HL-60/S4 (cell line): ENCODE measurements around the gene IER3IP1.
"Not testable (repeated sequence)": the region's sequence is repeated elsewhere in the genome, so short reads cannot be mapped to it uniquely, and the experiment has no call there.

Experiments
- in situ Hi-C: fragments of 300-500 bp; cut with MboI; formaldehyde crosslinking; loops from 2 replicates; pipeline ENCODE4 v1.14.3; 2022; ENCODE audit warnings: low sequenced_read_pairs

Gene IER3IP1

DNA sequence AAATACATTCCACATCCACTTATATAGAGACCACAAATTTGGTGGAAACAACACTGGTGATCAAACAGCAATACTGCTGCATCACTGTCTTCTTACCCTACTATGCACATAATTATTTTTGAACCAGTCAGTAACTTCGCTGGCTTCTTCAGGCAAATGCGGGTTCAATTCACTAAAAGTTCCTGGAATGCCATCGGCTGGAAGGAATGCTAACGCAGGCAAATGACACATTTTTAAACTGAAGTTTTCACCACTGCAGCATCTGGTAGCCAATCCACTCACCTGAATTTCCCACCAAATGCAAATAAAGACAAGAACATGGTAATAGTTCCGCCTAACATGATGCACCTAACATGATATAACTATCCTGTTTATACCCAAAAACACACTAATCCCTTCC, 15.9 kb downstream of the IER3IP1 start:
- in situ Hi-C loops = no loop called here

DNA sequence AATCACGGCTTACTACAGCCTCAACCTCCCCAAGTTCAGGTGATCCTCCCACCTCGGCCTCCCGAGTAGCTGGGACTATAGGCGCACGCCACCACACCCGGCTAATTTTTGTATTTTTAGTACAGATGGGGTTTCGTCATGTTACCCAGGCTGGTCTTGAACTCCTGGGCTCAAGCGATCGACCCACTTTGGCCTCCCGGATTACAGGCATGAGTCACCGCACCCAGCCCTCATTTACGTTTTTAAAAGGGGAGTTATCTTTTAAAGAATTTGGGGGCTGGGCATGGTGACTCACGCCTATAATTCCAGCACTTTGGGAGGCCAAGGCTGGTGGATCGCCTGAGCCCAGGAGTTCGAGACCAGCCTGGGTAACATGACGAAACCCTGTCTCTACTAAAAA, 17.8 kb downstream of the IER3IP1 start:
- in situ Hi-C loops = not testable (repeated sequence)

DNA sequence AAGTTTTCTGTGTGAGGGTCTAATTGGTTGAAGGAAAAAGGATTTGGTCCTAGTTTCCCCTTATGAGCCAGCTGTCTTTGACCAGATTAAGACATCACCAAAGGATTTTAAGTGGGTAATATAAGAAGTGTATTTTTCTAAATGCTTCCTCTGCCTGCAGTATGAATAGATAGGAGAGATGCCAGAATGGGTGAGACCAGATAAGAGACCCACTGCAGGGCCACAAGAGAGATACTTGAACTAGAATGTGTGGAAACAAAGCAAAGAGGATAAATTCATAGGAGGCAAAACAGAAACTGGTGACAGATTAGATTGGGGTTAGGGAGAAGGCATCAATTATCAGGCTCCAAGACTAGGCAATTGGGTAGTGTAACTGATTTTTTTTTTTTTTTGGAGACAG, 24.7 kb downstream of the IER3IP1 start:
- in situ Hi-C loops = no loop called here

DNA sequence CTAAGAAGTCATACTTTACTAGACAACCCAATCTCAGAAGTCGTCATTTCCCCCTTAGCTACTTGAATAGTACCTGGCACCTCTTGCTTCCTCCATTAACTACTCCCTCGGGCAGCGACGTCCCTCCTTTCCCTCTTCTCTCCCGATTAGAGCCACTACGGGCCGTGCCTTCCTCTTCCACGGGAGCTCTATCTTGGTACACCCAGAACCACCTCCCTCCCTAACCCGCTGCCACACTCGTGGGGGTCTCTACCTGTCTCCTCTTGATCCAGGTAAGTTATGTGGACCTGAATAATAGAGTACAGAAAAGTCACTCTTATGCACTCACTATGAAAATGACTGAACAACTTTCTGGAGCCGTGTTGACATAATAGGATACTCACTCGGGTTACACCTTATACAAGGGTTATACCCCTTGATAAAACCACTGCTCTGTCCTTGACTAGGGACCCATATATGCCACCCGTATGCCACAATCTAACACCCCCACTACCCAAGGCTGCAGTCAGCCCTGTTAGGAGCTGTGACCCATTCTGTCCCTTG, 25.3 kb downstream of the IER3IP1 start:
- in situ Hi-C loops = no loop called here

DNA sequence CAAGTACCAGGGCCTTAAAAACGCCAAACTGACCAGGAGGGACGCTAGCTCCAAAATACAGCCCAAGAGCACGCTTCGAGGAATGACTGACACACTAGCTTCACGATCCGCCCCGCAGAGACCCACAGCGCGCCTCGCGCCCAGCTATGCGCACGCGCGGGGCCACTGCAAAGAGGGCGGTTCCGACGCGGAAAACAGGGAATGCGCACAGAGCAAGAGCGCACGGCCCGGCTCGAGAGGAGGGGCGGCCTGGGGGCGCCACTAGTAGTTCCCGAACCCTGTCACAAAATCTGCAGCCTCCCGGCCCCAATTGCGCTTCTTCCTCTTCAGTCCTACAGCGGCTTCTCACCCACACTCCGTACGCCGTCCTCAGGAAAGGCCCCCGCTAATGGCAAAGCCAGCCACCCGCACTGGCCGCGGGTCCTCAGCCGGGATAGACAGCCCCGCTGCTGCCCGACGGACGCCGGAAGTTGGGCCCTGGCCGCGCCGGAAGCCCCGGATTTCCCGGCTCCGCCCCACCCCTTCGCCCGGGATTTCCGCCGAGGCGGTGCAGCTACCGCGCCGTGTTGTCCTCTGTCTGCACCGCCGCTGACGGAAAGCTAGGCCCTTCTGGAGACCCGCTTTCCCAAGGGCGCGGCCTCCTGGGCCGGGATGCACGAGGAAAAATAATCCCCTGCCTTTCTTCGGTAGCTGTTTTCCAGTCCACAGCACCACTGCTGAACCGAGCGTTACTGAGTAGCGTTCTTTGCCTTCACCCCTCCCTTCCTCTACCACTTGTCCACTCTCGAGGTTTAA, 25.9 kb downstream of the IER3IP1 start, which contains the start of gene HDHD2:
HDHD2 (minus strand) TSS at position 472 of the 795 bp plus-strand sequence. CDS start 14,061 bp downstream, outside the sequence.
- in situ Hi-C loops = no loop called here

DNA sequence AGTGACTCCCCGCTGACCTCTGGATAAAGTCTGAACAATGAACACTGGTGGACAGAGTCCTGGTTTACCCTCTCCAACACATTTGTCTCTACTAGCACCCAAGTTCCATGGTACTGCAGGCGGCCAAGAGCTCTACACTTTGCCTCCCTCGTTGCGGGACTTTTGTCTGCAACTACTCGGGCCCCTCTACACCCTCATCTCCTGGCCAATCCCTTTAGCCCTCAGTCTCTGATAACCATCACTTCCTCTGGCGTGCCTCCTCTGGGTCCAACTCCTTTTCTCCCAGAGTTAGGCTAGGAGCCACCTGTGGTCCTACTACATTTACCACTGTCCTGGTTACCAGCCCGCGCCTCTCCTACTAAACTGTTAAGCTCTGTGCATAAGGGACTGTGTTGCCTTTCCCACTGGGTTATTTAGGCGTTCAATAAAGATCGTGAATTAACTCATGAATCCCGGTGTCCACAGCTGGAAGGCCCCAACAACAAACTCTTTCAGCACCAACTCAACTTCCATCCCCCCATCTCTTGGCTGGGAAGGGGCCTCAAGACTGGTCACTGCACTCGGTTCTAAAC, 26.6 kb downstream of the IER3IP1 start:
- in situ Hi-C loops = no loop called here

DNA sequence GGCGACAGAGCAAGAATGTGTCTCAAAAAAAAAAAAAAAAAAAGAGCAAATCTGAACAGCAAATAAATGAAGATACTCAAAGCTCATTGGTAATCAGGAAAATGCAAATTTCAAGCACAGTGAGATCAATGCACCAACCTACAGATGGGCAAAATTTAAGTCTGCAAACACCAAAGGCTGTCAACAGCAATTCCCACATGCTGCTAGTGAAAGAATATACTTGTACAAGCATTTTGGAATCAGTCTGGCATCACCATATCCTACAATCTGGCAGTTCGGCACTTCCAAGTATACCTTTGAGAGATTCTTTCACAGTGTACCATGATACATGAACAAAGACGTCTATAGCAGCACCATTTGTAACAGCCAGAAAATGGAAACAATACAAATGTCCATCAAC, 30.0 kb downstream of the IER3IP1 start:
- in situ Hi-C loops = no loop called here

DNA sequence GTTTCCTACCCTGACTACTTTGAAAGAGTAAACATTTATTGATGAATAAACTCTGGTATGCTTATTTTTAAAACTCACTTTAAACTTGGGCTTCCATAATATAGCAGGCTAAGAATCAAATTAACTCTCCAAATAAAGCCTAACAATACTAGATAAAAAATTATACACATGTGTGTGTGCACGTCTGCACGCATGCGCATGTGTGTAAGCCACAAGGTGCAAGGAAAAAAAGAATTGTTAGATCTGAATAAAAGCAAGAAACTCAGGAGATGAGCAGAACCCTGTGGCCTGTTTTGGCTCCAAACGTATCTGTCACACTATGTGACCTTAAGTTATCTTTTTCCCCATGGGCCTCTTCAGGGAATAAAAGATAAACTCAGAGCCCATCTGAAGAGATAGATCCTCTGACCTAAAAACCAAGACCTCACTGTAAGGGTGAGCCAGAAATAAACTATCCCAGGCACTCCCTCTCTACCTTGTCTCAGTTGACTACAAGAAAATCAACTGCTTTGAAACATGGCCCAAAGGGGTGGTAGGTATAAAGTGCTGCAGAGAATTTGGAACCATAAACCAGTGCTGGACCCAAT, 32.2 kb downstream of the IER3IP1 start:
- in situ Hi-C loops = no loop called here

DNA sequence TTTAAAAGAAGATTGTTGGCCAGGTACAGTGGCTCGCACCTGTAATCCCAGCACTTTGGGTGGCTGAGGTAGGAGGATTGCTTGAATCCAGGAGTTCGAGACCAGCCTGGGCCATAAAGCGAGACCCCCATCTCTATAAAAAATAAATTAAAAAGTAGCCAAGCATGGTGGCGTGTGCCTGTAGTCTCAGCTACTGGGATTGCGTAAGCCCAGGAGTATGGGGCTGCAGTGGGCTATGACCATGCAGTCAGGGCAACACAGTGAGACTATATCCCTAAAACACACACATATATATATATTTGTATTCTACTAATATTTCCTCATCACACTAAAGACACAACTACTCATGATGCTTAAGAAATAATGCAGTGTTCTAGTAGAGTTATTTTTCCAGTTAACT, 33.0 kb downstream of the IER3IP1 start:
- in situ Hi-C loops = no loop called here

DNA sequence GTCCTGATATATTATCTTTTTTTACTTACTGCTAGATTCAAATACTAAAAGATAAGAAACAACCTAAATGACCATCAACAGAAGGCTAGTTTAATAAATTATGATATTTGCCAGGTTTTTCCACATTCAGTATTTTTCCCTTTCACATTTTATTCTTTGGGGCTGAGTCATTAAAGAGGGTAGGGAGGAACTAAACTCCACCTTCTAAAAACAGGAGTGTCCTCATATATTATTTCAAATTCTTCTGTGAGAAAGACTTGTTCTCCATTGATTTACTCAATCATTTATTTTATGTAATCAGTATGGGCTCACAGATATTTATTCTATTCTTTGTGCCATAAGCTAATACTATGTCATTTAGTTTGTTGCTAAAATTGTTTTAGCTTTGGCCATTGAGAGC, 34.9 kb downstream of the IER3IP1 start:
- in situ Hi-C loops = no loop called here

DNA sequence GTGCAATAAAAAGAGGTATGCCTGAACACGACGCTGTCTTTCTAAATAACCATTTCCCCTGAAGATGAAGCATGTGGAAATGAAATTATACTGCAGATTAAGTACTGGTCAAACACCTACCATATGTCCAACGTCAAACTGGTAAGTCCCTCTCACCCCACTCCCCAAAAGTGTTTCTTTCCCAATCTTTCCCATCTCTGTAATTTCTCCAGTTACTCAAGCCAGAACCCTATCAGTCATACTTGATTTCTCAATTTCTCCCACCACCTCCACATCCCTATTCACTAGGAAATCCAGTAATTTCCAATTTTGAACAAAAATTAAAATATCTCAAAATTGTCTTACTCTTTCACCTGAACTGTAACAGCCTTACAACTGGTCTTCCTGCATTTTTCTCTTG, 55.0 kb downstream of the IER3IP1 start:
- in situ Hi-C loops = no loop called here

DNA sequence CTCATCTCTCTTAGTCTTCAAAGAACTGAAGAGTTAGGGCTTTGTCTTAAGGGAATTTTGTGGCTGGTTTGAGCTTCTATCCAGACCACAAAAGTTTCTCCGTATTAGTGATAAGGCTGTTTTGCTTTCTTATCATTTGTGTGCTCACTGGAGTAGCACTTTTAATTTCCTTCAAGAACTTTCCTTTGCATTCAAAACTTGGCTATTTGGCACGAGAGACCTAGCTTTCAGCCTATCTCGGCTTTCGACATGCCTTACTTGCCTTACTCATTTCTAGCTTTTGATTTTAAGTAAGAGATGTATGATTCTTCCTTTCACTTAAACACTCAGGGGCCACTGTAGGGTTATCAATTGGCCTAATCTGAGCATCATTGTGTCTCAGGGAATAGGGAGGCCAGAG, 55.7 kb downstream of the IER3IP1 start:
- in situ Hi-C loops = no loop called here

DNA sequence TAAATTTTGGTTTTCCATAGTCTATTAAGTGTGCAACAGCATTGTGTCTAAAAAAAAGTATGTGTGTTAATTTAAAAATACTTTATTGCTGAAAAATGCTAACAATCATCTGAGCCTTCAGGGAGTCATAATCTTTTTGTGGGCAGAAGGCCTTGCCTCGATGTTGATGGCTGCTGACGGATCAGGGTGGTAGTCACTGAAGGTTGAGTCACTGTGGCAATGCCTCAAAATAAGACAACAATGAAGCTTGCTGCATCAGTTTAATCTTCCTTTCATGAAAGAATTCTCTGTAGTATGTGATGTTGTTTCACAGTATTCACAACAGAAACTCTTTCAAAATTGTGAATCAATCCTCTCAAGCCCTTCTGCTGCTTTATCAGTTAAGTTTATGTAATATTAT, 57.2 kb downstream of the IER3IP1 start:
- in situ Hi-C loops = no loop called here

DNA sequence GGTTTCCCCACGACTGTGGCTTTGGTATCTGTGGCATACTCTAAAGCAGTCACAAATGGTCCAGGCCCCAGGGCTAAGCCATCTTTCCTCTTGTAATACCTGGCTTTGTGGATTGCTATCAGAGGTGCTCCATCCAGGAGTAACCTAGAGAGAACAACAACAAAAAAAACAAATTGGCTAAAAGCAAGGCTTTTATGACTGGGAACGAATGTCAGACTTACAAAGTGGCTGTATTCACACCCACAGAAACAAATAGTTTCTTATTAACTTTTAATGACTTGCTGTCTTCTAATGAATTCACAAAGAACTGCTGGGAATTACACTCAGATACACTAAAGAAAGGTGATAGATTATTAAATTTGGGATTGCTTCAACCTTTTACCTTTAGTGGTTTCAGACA, 61.0 kb downstream of the IER3IP1 start:
- in situ Hi-C loops = no loop called here

DNA sequence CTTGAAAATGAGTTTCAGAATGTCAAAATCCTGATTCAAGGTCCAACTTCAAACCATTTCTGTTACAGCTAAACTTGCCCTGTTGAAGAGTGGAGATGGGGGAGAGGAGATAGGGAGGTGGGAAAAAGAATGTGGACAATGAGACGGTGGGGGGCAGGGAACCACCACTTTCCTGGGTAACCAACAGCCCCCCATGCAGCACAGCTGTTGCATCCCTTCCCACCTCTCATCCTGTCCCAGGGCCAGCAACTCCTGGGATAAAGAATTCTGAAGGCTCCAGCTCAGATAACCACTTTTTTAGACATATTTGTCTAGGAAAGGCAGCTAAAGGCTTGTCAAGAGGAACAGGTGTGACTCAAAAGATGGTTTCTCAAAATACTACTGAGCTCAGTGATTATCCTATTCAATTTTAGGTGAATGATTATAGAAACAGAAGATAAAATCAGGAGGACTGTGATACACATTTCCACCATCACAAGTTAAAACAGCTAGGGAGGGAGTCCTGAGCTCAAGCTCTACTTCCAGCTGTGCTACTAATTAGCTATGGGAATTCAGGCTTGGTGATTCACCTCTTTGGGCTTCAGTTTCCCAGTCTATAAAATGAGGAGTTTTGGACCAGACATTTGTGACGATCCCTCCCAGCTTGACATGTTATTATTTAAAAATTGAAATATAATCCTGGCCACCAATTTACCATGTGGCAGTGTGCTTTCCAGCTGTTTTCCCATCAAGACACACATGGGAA, 62.2 kb downstream of the IER3IP1 start:
- in situ Hi-C loops = no loop called here

DNA sequence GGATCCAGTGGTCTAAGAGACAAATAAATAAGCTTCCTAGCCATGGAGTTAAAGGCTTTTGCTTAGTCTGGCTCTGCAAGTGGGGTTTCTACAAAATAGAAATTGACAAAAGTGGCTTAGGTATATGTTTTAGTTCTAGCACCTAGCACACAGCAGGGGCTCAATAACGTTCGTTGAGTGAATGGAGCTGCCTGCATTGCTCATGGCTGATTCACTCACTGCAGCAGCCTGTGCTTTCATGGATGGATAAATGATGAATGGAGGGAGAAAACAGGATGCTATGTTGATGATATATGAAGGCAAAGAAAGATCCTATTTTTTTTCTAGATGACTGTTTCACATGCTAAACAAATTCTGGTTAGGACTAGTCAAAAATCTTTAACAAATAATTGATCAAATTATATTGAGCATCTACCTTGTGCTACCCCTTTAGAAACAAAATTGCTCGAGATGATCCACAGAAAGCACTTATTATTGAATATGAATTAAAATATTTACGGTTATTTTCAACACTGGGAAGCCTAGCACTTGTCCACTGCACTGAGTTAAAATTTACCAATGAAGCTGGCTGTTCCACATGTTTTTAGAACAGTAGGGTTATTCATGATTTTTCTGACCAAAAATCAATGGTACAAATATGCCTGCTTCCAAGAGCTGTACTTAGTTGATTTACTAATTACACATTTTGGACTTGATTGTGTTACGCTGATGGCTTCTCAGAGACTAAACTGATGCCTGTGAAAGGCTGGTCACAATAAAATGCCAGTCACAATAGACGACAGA, 65.5 kb downstream of the IER3IP1 start:
- in situ Hi-C loops = no loop called here

DNA sequence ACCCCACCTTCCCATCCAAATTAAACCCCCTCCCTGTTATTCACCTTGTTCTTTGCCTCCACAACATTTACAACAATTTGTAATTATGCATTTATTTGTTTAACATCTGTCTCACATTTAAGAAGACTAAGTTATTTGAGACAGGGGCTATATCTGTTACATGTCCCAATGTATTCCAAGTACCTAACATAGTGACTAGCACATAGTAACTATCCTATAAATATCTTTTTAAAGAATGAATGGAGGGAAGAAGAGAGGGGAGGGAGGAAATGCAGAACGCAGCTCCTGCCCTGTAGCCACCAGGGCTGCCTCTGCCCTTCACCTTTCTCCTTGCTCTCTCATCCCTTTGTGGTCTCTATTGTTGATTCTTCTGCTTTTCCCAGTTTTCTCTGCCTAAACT, 66.4 kb downstream of the IER3IP1 start:
- in situ Hi-C loops = no loop called here

DNA sequence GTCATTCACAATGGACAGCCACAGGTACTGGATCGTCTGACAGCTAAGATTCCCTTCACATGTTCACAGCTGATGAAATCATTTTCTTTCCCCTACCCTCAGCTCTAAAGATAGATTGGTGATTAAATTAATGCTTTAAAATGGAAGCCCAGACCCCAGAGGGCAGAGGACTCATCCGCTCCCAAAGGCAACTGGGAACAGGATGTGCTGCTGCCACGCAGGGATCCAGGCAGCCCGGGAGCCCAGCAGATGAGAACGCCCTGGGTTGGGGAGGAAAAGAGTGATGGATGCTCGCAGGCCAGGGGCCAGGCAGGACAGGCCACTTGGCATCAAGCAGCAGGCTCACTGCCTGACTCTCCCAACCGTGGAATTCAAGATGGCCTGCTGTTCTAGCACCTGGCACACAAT, 67.2 kb downstream of the IER3IP1 start:
- in situ Hi-C loops = no loop called here

DNA sequence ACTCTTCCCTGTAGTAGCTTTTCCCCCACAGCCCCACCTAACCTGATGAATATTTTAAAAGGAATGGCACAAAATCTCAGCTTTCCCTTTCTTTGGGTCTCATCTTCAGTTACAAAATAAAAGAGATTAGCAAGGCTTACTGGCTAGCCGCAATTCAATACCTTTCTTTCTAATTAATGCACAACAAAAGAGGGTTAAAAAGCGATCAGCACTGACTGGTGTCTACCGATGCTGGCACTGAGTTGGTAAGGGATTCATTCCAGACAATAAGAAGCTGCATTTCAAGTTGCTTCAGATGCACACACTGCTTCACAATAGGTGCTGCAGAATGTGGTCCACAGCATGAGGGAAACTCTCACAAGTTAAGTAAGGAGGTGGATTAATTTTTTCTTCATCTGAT, 67.8 kb downstream of the IER3IP1 start:
- in situ Hi-C loops = no loop called here
